NCI-H187 (cell line): ENCODE data around the gene EPHB3.

Experiments
- DNase-seq, 2 experiments: peaks; one replicate each; lab custom pipeline; 2025; lab: John Stamatoyannopoulos, UW

EPHB3 gene

DNA sequence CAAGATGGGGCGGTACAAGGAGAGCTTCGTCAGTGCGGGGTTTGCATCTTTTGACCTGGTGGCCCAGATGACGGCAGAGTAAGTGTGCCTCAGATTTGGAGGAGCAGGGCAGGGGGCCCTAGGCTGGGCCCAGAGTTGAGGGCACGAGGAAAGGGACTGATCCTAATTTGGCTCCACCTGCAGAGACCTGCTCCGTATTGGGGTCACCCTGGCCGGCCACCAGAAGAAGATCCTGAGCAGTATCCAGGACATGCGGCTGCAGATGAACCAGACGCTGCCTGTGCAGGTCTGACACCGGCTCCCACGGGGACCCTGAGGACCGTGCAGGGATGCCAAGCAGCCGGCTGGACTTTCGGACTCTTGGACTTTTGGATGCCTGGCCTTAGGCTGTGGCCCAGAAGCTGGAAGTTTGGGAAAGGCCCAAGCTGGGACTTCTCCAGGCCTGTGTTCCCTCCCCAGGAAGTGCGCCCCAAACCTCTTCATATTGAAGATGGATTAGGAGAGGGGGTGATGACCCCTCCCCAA, 19.8 kb downstream of the EPHB3 start:
- DNase-seq = no peak

DNA sequence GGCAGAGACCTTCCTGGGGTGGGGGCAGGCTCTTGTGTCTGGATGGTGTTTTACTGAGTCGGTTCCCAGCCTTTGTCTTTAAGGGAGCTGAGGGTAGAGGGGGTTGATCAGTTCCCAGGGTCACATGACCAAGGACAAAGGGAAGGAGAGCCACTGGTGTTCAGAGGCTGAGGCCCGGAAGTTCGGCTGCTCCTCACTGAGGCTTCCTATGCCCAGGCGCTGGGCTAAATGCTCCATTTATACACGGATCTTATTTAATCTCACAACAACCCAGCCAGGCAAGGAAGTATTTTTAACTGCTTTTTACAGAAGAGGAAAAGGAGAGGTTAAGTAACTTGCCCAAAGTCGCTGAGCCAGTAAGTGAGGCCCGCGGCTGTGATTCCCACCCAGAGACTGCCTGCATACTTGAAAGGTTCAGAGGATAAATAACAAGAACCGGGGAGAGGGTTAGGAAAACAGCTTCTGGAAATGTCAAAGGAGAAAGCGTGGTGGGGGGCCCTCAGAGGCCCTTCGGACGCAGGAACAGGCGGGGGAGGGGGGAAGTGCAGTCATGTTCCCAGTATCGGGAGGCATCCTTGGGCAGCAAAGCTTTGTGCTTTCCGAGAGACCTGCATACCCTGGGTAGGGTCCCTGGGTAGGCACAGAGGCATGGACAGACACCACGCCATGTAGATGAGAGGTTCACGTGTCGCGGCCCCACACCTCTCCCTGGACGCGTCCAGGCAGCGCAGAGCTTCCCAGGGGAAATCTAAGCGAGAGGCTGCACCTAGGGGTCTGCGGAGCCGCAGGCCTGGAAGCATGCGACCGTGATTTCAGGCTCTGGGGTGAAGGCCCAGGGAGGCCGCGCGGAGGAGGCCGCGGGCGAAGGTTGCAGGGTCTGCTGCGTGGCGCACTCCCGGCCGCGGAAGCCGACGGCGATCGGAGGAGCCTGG, 21.3 kb downstream of the EPHB3 start:
- no peak for DNase-seq

DNA sequence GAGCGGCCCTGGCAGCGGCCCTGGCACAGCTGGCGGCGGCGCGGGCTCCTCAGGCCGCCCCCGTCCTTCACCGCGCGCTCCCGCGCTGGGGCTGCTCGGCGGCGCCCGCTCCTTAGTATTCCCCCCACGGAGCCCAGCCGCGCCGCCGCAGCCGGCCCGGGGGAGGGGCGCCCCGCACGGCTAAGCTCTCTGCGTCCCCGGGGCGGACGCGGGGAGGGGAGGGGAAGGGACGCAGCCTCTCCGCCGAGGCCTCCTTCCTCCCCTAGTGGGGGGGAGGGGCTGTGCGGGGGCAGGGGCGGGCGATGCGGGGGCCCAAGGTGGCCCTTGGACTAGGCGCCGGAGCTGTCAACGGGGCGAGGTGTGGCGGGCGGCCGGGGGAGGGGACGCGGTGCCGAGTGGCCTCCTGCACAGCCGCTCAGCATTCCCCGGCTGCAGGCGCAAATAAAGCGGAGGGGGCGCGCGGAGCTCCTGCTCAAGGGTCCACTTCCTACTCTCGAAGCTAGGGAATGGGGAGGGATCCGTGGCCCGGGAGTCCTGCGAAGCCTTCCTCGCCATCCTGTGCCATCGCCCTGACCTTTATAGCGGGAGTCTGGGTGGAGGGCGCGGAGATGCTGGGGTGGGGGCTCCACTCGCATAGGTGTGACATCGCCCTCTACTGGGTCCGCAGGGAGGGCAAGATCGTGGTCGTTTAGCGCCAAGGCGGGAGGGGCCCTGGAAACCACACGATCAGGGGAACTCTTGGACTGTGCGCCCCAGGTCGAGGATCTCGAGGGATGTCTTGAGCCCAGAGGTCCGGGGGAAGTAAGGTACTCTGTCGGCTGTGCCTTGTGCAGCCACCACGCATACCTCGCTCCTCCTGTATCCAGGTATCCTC, 22.2 kb downstream of the EPHB3 start:
- DNase-seq = no peak

DNA sequence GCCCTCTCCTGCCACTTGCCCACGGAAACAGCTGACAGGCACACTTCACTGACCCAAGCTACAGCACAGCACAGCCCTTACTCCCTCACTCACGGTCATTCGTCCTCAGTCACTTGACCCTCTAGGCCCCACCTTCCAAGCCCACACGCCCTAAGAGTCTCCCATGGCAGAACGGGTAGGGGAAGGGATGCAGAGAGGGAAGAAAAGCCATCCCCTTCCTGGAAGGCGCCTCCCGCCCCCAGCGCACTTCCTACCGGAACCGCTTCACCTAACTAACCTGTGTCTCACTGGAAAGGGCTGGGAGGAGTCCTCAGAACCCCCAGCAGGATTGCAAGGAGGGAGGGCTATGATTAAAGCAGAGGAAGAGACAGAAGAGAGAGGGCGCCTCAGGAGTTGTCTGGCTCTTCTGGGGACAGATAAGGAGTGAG, 22.9 kb downstream of the EPHB3 start:
- no peak for DNase-seq

DNA sequence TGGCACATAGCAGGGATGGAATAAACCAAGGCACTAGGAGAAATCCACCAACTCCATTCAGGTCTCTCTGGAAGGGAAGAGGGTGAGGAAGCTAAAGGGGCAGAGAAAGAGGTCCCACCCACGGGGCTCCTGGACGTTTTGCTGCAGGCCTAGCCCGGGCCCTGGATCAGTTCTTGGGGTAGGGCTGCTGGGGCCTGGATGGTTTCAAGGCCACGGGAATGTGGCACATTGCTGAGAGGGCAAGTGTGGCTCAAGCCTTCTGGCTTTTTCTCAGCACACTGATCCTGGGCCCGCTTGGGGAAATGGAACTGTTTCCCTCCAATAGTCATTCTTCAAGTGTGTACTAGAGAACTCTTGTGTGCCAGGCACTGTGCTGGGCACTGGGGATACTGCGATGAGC, 24.0 kb downstream of the EPHB3 start:
- DNase-seq = no peak

DNA sequence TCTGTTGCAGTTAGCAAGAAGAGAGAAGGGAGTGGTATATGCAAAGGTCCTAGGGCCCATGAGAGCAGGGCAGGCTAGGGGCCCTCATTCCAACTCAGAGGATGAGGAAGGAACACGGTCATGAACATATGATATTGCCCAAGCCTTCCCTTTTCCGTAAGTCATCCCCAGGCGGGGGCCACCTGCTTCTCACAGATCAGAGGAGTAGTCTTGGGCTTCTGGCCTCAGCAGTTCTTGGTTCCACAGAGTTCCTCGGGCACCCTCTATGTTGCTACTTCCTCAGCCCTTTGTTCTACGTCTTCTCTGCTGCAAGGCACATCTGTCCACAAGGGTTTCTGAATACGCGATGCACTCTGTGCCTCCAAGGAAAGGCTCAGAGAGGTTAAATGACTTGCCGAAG, 25.3 kb downstream of the EPHB3 start:
- no peak for DNase-seq

DNA sequence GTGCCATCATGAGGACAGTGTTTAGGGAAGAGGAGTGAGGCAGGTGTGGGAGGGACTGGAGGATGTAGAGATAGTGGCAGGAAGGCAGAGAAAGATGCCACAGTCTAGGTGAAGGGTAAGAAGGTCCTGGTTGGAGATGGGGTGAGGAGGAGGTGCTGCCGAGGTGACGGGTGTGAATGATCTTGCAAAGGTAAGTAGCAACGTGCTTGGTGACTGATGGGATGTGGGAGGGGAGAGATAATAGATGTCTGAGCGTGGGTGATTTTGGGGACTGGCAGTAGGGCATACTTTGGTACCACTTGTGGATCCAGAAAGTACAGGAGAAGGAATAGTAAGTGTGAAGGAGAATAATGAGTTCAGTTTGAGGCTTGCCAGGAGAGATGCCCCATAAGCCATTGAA, 27.2 kb downstream of the EPHB3 start:
- no peak for DNase-seq

DNA sequence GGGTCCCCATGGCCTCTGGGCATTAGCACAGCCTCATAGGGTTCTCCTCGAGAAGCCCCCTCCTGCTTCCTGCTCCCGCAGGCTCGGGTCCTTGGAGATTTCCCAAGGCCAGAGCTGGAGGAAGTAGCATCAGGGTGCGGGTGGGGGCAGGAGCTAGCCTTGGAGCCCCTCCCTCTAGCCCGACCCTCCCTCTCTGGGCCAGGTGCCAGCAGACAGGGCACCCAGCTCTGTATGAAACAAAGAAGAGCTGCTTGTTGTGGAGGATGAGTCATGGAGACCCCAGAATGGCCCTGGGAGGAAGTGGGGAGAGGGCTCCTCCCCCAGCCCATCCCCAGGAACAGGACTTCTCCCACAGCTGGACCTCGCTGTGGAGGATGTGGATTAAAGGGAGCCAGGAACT, 29.2 kb downstream of the EPHB3 start:
- DNase-seq = no peak

DNA sequence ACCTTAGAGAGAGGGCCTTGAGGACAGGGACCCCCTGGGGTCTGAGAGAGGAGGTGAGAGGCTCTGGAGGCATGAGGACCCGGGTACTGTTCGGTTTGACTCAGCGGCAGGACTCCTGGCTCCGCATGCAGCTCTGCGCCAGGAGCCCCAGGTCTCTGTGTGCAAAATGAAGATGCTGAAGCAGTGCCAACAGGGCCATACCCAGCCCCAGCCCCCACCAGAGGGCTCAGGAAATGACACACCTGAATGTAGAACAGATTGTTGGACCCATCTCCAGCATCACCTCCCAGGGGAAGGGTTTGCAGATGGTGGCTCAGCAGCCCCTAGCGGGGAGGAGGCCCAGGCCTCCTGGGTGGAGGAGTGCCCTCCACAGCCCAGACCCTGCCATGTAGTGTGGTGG, 30.2 kb downstream of the EPHB3 start:
- DNase-seq = no peak

DNA sequence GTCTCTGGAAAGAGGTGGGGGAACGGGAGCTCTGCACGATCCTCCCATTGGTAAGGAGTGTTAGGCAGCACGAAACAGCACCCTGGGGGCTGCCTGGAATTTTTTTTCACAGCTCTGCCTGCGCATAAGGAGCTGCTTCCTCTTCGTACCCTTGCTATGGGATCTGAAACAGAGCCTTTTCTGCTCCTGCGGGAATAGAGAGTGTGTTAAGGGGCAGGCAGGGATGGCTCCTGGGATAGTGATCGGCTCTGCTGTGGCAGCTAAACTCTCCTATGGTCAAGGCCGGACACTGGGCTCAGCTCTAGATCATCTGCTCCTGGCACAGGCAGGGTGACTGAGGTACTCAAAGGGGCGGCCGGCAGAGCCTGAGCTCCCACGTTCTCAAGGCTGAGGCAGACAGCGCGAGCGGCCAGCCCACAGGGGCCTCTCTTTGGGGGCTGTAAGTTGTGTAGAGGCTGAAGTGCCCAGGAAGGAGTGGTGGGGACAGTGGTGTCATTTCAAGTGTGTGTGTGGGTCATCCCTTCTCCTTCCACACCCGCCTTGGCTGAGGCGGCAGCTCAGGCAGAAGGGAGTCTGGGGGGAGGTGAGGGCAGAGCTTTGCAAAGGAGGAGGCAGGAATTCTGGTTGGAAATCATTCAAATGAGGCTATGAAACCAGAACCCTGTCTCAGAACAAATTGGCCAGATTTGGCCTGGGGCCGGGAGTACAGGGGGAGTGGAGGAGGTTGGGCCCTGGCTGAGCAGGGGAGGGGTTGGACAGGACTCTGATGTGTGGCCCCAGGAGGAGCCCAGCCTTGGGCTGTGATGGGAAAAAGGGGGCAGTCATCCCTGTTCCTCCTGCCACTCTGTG, 31.0 kb downstream of the EPHB3 start:
- no peak for DNase-seq

DNA sequence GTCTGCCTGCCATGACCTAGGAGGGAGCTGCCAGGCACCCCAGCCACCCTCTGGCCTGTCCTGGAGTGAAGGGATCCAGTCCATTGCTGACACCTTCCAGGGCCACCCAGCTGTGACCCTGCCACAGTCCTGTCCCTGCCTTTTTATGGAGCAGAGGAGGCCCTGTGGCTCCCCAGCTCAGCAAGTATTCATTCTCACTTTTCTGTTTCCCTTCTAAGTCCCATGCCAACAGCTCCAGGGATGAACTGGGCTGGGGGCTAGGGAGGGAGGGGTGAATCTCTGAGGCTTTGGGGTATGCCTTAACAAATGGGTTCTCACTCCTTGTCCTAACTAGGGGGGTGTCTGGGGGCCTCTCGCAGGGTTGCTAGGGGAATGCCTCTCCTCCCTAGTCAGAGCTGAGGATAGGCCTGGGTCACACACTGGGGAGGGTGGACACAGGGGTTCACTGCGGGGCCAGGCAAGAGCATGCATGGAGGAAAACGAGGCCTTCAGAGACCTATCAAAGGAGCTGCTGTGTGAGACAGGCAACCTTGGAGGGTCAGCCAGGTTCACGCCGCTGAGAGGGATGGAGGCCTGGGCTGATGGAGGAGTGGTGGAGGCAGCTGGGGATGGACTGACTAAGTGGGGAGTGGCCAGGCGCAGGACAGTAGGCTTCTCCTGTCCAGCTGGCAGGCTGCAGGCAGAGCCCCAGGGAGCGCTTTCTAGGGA, 31.8 kb downstream of the EPHB3 start:
- no peak for DNase-seq

DNA sequence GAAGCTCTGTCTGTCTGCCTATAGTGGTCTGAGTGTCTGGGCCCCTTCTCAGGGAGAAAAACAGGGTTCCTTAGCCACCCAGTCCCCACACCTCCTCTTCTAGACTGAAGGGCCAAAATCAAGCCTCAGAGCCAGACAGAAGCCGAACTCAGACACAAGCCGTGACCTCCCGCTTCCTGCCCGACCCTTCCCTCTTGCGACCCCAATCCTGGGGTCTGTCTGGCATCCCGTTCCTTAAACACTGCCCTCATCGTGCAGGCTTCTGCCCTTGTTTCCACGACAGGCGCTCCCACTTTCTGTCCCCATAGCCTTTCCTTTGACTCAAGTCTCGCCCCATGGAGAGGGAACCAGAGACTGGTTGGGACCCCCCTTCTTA, 32.3 kb downstream of the EPHB3 start:
- DNase-seq = no peak

DNA sequence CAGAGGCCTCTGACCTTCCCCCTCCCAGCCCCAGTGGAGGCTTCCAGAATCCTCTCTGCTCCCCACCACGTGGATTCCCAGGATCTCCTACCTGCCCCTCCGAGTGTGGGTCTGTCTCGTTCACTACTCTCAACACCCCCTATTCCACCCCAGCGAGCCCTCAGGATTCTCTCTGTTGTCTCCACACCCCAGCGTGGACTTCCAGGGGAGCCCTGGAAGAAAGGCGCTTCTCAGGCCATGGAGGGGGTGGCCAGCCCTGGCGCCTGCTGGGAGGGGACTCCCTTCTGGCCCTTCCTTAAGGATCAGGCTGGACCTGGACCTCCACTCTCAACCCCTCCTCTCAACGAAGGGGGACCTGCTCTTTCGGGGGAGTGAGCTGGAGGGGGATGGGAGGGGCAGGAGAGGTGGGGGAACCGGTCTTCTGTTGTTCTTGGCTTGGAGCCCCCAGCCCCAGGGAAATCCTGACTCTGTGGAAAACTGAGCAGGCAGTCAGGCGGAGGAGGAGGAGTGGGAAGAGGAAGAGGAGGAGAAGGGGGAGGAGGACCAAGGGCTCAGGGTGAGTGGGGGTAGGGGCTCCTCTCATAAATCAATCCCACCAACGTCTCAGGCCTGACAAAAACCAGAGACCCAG, 32.9 kb downstream of the EPHB3 start:
- DNase-seq = no peak

DNA sequence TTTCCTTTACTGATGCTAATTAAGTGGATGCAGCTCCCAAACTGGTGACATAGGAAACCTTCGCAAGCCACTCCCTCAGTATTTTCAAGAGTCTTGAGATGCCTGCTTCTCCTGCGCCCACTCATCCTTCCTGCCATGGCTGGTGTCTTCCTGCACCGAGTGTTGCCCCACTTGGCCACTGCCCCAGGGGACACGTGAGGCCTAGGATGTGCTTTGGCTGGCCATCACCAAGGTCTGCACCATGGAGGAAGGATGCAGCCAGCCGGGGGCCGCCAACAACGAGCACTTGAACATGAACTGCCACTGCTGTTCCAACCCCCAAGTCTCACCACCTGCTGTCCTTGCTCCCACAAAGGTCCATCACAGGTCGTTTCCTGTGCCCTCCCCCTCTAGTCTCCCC, 34.1 kb downstream of the EPHB3 start:
- DNase-seq = no peak

DNA sequence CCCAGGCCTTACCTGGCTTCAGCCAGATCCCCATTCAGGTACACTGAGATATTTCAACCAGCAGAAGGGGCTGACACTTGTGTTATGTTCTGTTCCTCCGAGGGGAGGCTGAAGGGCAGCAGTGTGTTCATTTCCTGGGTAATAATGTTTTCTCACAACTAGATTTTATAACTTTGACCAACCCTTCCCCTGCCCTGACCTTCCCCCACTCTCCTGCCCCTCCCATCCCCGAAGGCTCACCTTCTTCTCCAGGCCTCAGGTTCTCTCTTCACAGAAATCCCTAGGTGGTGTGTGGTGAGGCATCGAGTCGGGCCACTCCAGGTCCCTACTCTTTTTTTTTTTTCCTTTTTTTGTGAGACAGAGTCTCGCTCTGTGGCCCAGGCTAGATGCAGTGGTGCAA, 34.6 kb downstream of the EPHB3 start:
- DNase-seq = no peak

DNA sequence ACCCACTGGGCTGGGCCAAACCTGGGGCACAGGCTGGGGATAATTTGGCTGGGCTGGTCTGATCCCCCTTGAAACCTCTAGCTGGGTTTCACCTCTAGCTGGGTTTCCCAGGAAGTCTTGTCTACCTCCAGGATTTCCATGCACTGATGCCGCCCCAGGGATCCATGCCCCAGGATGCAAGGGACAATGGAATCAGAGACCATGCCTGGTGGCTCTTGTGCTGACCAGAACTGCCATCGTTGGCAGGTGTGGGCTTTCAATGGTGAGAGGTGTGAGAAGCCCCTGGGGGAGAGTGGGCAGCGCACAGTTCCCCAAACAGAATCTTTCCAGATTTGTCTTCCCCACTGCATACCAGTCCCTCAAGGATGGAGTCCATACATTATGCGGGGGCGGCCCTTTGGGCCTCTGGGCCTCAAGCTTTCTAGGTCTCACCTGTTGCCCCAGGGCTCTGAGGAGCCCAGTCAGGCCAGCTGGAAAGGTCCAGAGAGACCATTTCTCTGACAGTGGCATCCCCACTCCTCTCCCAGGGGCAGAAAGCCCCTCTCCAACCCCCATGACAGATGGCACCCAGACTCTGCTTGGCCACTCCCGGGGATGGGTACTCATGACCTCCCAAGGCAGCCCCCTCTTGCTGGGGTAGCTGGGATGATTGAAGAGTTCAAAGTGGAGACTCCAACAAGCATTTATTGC, 35.4 kb downstream of the EPHB3 start:
- DNase-seq = no peak

DNA sequence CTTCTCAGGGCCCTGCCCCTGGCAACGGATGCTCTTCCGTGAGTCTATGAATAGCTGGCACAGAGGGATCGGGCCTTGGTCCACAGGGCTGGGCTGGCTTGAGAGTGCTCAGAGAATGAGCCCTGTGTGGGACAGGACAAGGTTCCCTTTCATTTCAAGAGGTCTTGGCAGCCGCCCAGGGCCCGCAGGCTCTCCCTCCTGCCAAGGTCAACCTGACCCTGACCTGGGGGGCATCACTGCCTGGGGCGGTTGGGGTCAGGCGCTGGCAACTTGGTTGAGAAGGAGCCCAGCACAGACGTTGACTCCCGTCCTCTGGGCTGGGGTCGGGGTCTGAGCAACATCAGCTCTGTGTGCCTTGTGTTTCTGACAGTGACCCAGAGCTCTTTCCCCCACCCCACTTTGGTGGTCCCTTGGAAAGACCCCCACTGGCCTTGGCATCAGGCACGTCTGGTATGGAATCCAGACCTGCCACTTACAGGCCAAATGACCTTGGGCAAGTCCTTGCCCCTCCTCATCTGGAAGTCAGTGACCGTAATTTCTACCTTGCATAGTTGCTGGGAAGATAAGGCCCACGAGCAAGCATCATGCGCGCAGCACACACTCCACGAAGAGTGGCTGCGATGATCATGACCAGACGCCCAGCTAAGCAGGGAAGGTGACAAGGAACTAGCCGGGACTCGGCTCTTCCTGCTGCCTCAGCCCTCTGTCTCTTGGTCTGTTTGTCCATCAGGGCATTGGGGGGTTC, 36.4 kb downstream of the EPHB3 start:
- no peak for DNase-seq

DNA sequence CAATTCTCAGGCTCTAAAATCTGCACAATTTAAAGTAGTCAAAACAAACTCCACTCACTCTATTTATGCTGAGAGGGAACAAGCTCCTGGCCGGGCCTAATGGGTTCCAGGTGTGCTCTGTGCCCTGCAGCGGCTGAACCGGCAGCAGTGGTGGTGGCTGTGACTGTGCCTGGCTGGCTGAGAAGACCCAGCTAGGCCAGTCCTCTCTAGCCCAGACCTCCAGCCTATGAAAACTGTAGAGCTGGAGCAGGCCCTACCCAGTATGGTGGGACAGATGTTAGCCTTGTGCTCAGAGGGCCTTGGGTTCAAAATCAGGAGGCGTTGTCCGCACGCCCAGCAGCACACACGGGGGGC, 37.0 kb downstream of the EPHB3 start:
- no peak for DNase-seq

DNA sequence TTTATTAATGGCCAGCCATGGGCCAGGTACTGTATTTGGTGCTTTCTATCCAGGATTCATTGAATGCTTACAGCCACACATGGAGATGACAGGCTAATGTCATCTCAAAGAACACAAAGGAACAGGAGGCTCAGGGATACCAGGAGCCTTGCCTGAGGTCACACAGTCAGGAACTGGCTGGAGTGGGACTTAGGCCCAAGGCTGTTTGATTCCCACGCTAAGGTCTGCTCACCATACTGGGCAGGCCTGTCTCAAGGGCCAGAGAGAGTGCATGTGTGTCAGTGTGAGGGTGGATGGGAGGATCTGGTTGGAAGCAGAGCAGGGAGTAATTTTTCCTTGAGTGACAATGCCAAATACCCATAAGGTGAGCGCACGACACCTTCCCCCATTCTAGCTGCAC, 37.6 kb downstream of the EPHB3 start:
- no peak for DNase-seq
